Stimulated activated naive CD4-positive, alpha-beta T cell (primary cell): ENCODE results near the gene TEX51.

Source experiments
- DNase-seq, 6 experiments: peaks; one replicate each; lab custom pipeline; 2025; lab: John Stamatoyannopoulos, UW

TEX51 gene

GRCh38 chr2:126914811-126915500 is 16.3 kb downstream of the TEX51 start:
- DNase-seq = no peak

- DNase-seq = no peak
Observed at GRCh38 chr2:126915903-126916302, 17.2 kb downstream of the TEX51 start.

GRCh38 chr2:126916744-126917143 is 18.1 kb downstream of the TEX51 start:
- DNase-seq = no peak

- no peak for DNase-seq
Observed at GRCh38 chr2:126921066-126921465, 22.4 kb downstream of the TEX51 start.

GRCh38 chr2:126930970-126931590 is 32.4 kb downstream of the TEX51 start:
- DNase-seq = no peak

- no peak for DNase-seq
Observed at GRCh38 chr2:126932529-126932928, 33.8 kb downstream of the TEX51 start.

- no peak for DNase-seq
Observed at GRCh38 chr2:126932966-126933710, 34.4 kb downstream of the TEX51 start.

- DNase-seq = no peak
Observed at GRCh38 chr2:126933711-126934091, 35.0 kb downstream of the TEX51 start.

GRCh38 chr2:126934809-126935208 is 36.1 kb downstream of the TEX51 start:
- no peak for DNase-seq

GRCh38 chr2:126935774-126936173 is 37.1 kb downstream of the TEX51 start:
- DNase-seq = no peak

GRCh38 chr2:126936219-126936723 is 37.6 kb downstream of the TEX51 start:
- no peak for DNase-seq

- DNase-seq = no peak
Observed at GRCh38 chr2:126940331-126940730, 41.6 kb downstream of the TEX51 start.

- no peak for DNase-seq
Observed at GRCh38 chr2:126942427-126943203, 43.9 kb downstream of the TEX51 start.

GRCh38 chr2:126943612-126944348 is 45.1 kb downstream of the TEX51 start:
- no peak for DNase-seq

GRCh38 chr2:126945118-126945517 is 46.4 kb downstream of the TEX51 start:
- no peak for DNase-seq

- no peak for DNase-seq
Observed at GRCh38 chr2:126946318-126947102, 47.8 kb downstream of the TEX51 start.

- no peak for DNase-seq
Observed at GRCh38 chr2:126947103-126947429, 48.4 kb downstream of the TEX51 start.

- DNase-seq = no peak
Observed at GRCh38 chr2:126949775-126950174, 51.1 kb downstream of the TEX51 start.

GRCh38 chr2:126950504-126950903 is 51.8 kb downstream of the TEX51 start:
- DNase-seq = no peak
